GM21390 (cell line): ENCODE measurements around the gene COX6A1.
"Not testable (repeated sequence)": the region's sequence is repeated elsewhere in the genome, so short reads cannot be mapped to it uniquely, and the experiment has no call there.

Source experiments
- ATAC-seq: cut with Tn5 transposase; IDR thresholded peaks from one replicate; pipeline ENCODE4 v1.9.1; 2021; ENCODE audit not compliant: unreplicated experiment

The COX6A1 gene

GRCh38 chr12:120425797-120426196, 12.1 kb upstream of the COX6A1 start:
- ATAC-seq, result no peak

- ATAC-seq, result no peak
Measured at GRCh38 chr12:120428597-120429229, 9.2 kb upstream of the COX6A1 start.

GRCh38 chr12:120429368-120429767, 8.5 kb upstream of the COX6A1 start:
- ATAC-seq, result no peak

GRCh38 chr12:120432772-120433525, 5.0 kb upstream of the COX6A1 start:
- ATAC-seq, result no peak

GRCh38 chr12:120438495-120439198, 734 bp downstream of the COX6A1 start:
- no peak for ATAC-seq

- ATAC-seq, result no peak
Measured at GRCh38 chr12:120439646-120440247, 1.8 kb downstream of the COX6A1 start.

GRCh38 chr12:120444676-120445075, 6.8 kb downstream of the COX6A1 start:
- ATAC-seq, result no peak

GRCh38 chr12:120445911-120446843, 8.3 kb downstream of the COX6A1 start, which contains the start of the genes GATC and TRIAP1:
Gene GATC (plus strand): TSS chr12:120446444. CDS start chr12:120446481, 37 bp downstream.
Gene TRIAP1 (minus strand): TSS chr12:120446384. CDS start chr12:120446372, 12 bp downstream.
- ATAC-seq, result peak; percentile 82

GRCh38 chr12:120446844-120447178, 8.9 kb downstream of the COX6A1 start:
- not testable (repeated sequence) for ATAC-seq

- ATAC-seq, result no peak
Measured at GRCh38 chr12:120447992-120448391, 10.1 kb downstream of the COX6A1 start.

GRCh38 chr12:120452524-120452923, 14.6 kb downstream of the COX6A1 start:
- not testable (repeated sequence) for ATAC-seq

- no peak for ATAC-seq
Measured at GRCh38 chr12:120453060-120453750, 15.3 kb downstream of the COX6A1 start.

- no peak for ATAC-seq
Measured at GRCh38 chr12:120453977-120454376, 16.1 kb downstream of the COX6A1 start.

- ATAC-seq, result no peak
Measured at GRCh38 chr12:120455302-120455701, 17.4 kb downstream of the COX6A1 start.

- ATAC-seq, result no peak
Measured at GRCh38 chr12:120457133-120457532, 19.2 kb downstream of the COX6A1 start.

- no peak for ATAC-seq
Measured at GRCh38 chr12:120460157-120460556, 22.2 kb downstream of the COX6A1 start.

- ATAC-seq, result no peak
Measured at GRCh38 chr12:120462099-120462640, 24.3 kb downstream of the COX6A1 start.

GRCh38 chr12:120463712-120464111, 25.8 kb downstream of the COX6A1 start:
- no peak for ATAC-seq

GRCh38 chr12:120465756-120466155, 27.8 kb downstream of the COX6A1 start:
- no peak for ATAC-seq
